HG03064 (cell line): ENCODE measurements around the gene FSTL3.
"Not testable (repeated sequence)": the region's sequence is repeated elsewhere in the genome, so short reads cannot be mapped to it uniquely, and the experiment has no call there.

Experiments used
- ATAC-seq: cut with Tn5 transposase; IDR thresholded peaks from one replicate; pipeline ENCODE4 v1.9.1; 2021; ENCODE audit warnings: low read depth; ENCODE audit not compliant: unreplicated experiment

Gene FSTL3

DNA sequence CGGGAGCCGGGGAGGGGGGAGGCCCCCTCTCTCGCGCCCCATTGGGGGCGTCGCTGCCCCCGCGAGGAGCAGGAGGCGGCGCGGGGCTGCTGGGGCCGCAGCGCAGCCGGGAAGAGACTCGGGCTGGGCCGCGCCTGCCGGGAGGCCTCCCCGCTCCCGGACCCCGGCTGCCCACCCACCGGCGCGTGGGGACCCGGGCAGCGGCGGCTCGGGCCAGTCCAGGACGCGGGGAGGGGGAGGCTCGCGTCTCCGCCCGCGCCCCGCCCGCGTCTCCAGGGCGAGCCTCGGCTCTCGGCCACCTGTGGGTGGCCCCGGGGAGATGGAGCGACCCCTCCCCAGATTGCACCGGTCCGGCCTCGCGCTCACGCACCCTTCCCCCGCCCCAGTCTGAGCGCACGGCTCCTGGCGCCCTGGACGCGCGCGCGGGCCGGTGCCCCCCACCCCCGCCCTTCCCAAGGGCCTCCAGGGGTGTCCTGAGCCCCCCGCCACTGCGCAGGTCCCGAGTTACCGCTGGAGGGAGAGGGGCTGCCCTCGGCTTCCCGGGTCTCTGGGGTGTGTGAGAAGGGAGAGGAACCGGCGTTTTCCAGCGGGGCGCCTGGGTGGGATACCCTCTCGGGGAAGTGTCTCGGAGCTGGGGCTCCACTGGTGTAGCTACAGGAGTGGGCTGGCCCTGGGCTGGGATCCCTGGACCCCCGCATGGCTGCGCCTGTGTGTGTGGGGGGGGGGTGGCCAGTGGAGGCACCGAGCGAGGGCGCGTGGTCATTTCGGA, 33.2 kb downstream of the FSTL3 start:
- no peak for ATAC-seq

DNA sequence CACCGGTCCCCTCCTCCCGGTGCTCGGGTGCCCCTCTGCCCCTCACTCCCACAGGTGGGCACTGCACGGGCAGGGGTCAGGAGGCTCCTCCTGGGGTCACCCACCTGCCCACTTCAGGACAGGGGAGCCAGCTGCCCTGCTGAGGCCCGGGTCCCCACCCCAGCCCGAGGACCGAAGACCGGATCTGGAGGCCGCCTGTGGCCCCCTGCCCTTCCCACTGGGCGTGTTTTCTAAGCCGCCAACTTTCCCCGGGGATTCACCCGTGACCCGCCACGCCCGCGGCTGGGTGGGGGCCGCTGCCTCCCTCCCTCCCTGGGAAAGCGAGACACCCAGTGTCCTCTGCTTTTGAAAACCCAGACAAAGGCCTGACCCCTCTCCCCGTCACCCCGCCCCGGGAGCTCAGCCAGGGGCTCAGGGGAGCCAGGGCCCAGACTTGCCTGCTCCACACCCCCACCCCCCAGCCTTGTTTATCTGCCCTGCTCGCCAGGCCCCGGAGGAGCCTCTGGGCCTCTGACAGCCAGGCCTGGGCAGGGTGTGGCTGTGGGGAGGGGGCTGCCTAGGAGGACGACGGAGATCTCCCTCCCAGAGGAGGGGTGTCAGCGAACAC, 33.9 kb downstream of the FSTL3 start:
- ATAC-seq, result no peak

DNA sequence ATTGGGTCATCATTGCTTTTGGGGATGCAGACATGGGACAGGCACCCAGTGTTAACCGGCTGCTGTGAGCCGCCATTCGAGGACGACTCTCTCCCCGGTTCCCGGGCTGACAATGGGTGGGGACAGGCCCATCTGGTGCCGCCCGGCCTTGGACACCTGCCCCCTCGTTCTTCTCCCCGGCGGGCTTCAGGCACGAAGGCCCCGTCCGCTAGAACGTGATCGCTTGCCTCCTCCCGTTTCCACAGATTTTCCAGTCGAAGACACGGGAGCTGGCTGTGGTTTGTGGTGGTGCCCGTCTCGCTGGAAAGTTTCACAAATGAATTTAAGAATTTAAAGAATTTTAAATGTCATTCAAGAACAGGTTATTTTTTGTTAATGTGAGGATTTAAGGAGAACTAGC, 34.6 kb downstream of the FSTL3 start:
- ATAC-seq, result no peak

DNA sequence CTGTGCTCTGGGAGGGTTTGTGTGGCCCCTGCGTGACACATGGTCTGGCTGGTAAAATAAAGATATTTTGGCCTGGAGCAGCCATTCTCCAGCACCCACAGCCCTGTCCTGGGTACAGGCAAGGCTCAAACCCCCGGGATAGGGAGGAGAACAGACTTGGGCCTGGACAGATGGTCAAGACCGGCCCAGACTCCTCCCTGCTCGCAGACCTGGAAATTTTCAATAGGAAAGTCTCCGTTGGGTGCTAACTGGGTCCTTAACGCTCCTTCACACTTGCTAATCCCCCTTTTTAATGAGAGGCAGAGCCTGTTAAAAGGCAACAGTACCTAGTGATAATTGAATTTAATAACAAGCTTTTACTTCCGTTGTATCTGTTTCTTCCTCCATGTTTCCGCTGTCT, 35.1 kb downstream of the FSTL3 start:
- no peak for ATAC-seq

DNA sequence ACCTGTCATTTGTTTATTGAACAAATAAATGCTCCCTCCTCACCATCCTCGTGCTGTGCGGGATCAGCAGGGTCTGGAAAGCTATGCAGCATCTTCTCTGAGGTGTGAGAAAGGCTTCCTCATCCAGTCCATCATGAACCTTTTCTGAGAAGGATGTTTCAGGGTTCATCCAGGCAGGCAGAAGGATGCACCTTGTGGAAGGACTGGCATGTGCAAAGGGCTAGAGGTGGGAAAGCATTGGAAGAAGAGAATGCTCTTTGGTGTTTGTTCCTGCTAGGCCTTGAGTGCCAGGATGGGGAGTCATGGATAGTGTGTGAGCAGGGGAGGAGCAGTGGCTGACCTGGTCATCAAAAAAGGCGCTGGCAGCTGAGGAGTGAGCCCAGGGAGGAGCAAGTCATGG, 39.2 kb downstream of the FSTL3 start:
- ATAC-seq, result no peak

DNA sequence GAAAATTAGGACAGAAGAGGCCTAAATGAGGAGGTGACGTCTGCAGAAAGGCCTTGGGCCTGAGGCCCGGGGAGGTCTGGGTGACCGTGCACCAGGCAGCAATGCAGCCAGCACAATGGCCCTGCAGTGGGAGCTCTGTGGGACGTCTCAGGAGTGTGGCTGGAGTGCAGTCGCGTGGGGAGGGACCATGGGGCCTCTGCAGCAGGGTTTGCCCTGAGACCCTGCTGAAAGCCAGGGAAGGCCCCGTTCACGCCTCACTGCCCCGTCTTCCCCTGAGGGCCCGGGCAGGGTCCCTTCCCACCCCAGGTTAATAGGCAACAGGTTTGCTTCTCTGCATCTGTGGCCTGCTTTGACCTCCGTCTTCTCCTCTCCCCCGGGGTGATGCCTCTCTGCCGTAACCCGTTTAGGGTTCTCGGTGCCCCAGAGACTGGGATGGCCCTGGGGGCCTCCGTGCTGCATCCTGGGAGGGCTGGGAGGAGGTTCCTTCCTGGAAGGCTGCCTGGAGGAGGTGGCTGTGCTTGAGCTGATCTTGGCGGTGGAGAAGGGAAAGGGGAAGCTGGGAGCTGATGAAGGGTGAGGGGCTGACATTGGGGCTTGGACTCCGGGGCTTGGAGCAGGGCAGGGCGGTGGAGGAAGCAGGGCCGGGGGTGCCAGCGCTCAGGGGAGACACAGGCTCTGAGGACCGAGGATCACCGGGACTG, 42.2 kb downstream of the FSTL3 start:
- no peak for ATAC-seq

DNA sequence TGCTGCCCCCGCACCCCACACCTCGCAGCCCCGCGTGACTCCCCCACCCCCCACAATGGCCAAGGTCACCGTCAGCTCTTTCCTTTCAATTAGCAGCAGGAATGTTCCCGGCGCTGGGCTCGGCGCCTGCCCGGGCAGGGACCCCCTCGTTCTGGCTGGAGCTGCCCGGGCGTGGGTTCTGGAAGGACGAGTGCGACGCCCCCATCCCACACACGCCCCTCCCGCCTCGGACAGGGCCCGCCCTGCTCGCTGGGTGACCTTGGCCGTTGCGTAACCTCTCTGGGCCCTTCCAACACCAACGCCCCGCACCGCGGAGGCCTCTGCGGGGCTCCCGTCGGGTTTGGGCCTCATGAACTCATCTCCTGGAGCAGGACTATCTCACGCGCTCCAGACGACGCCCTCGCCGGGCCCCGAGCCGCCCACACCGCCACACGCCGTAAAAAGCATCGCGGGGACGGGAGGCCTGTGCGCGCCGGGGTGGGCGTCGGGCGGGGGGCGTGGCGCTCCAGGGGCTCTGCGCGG, 42.9 kb downstream of the FSTL3 start:
- ATAC-seq, result no peak

DNA sequence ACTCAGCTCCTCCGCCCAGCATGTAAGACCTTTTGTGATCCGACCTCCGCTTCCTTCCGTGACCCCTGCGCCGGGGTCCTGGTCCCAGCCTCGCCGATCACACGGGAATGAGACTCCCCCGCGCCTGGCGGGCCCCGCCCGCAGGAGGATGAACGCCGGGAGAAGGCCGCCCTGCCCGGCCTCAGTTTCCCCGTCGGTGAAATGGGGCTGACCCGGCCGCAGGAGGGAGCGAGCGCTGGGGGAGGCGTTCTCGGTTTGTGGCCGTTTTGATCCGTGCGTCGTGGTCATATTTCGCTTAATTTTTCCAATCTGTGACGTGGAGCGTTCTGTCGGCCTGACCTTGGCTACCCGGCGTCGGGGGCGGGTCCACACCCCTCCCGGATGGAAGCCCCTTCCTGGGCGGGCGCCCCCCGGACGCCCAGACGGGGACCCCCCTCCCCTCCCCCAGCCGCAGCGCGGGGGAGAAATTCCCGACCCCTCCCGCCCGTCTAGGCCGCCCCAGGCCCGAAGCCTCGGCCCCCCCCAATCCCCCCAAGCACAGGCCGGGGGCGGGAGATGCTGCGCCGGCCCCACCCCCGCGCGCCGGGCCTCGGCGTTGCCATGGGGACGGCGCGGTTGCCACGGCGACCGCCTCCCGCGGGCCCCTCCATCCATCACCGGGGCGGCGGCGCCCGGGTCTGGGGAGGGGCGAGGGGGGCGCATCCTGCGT, 43.6 kb downstream of the FSTL3 start:
- ATAC-seq, result no peak

DNA sequence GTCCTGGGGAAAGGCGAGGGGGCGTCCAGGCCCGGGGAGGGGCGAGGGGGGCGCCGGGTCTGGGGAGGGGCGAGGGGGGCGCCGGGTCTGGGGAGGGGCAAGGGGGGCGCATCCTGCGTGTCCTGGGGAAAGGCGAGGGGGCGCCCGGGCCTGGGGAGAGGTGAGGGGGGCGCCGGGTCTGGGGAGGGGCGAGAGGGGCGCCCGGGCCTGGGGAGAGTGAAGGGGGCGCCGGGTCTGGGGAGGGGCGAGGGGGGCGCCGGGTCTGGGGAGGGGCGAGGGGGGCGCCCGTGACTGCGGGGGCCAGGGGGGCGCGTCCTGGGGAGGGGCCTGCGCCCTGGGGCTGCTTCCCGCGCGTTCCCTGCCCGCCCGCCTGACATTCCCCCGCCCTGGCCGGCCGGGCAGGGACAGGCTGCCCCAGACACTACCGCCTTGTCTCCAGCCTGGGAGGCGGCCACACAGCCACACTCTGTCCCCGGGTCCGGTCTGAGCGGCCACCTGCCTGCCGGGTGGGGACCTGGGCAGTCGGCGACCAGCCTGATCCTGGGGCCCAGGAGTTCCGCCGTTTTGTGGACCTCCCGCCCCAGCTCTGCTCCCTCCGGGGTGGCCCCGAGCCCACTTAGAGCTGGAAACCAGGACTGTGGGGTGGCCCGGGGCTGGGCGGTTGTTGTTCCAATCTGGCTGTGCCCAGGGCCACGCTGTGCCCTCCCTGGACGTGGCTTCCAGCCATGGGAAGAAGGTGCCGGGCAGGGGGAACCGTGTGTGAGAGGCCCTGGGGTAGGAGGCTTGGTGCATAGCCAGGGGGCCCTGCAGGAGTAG, 44.4 kb downstream of the FSTL3 start:
- no peak for ATAC-seq

DNA sequence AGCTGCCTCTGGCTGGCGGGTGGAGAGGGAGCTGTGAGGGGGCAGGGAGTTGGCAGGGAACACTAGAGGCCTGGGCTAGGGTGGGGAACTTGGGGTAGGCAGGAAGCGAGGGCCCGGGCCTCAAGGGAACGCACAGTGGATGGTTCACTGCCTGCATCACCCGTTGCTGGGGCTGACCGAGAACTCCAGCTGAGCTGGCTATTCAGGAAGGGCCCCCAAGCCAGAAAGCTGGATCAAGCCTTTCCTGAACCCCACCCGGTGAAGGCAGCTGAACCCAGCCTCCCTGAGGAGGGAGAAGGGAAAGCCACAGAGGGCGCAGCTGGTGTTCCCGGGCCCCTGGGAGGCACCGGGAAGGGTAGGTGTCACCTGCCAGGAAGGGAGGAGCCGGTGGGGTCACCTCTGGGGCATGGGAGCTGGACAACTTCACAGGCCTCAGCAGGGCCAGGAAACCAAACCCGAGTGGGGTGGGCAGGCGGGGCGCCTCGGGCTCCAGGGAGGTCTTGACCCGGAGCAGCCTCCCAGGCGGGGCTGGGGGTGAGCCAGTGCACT, 46.4 kb downstream of the FSTL3 start:
- no peak for ATAC-seq

DNA sequence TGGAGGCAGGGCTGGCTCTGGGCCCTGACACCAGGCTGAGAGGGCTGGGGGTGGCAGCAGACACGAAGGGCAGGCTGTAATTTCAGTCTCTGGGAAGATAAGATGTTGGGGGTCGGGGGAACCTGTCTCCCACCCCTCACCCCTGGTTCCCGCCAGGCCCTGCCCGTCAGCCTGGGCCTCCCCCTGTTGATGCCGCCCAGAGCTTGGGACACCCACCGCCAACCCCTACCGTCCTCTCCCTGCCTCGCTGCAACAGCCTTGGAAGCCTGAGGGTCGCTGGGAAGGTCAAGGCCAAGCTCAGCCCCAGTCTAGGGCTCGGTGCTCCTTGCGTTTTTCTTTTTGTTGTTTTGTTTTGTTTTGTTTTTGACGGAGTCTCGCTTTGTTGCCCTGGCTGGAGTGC, 47.1 kb downstream of the FSTL3 start:
- ATAC-seq, result no peak

DNA sequence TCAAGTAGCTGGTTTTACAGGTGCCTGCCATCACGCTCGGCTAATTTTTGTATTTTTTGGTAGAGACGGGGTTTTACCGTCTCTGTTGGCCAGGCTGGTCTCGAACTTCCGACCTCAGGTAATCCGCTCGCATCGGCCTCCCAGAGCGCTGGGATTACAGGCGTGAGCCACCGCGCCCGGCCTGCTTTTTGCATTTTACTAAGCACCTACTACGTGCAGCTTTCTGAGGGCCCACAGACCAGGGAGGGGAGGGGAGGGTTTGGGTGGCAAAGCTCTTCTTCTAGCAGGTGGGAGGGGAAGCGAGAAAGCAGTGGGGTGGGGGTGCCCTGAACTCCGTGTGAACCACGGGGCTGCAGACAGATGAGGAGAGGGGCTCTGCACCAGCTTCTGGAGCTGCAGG, 47.5 kb downstream of the FSTL3 start:
- ATAC-seq, result no peak

DNA sequence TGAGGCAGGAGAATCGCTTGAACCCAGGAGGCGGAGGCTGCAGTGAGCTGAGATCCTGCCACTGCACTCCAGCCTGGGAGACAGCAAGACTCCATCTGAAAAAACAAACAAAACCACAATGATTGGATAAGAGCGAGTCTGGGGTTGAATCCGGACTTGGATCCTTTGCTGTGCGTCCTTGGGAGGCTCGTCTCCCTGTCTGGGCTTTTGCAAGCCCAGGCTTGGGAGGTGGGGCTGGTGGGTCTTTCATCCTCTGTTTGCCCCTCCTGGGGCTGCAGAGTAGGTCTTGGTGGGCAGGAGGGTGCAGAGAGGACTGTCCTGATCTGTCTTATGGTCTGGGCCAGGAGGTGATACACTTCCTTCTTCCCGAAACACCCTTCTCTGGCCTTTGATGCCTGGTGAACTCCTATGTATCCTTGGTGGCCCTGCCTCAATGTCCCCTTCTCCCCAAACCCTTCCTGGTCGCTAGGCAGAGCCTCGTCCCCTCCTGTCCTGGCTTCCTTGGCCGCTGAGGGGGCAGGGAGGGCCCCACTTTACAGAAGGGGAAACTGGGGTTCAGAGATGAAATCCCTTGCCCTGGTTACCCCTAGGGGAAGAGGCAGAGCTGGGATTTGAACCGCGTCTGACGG, 49.4 kb downstream of the FSTL3 start:
- no peak for ATAC-seq

DNA sequence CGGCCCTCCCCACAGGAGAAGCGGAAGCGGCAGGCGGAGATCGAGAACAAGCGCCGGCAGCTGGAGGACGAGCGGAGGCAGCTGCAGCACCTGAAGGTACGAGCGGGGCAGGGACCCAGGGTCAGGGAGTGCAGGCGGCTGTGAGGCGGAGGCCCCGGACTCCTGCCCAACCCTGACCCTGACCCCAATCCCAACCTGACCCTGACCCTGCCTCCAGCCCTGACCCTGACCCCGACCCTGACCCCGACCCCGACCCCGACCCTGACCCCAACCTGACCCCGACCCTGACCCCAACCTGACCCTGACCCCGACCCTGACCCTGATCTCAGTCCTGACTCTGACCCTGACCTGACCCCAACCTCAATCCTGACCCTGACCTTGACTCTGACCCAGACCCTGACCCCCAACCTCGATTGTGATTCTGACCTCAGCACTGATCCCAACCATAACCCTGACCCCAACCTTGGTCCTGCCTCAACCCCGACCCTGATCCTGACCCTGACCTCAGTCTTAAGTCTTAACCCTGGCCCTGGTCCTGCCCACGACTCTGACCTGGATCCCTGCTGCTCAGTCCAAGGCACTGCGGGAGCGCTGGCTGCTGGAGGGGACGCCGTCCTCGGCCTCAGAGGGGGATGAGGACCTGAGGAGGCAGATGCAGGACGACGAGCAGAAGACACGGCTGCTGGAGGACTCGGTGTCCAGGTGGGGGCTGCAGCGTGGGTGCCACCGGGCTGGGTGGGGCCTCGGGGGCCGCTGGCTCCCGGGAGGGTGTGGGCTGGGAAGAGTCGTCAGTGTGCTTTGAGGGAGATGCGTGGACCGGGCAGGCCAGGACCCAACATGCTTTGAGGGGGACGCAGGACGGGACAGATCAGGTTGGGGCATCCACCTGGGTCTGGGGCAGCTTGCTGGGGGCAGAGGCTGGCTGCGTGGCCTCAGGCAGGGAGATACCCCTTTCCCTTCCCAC, 51.1 kb downstream of the FSTL3 start:
- no peak for ATAC-seq

DNA sequence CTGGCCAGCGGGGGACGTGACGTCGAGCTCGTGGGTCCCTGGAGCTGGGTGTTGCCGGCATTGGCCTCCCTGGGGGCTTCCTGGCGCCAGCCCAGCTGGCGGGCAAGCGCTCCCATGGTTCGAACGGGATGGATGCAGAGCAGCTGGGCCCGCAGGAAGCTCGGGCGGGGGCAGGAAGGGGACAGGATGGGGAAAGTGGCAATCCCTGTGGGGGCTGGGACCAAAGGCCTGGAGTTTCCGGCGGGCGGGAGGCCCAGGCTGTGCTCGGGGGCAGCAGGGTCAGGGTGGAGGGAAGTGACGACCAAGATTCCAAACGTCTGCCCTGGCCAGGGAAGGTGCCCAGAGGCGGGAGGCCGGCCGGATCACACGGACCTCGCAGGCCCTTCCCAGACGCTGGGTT, 51.8 kb downstream of the FSTL3 start:
- ATAC-seq, result no peak

DNA sequence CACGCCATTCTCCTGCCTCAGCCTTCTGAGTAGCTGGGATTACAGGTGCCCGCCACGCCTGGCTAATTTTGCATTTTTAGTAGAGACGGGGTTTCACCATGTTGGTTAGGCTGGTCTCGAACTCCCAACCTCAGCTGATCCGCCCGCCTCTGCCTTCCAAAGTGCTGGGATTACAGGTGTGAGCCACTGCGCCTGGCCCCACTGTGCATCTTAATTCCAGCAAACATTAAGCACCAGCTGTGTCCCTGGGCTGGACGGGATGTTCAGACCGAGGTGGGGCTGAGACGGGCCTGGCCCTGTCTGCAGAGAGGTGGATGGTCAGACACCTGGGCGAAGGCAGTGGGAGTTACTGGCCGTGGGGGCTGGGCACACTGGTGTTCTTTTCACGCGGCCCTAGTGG, 53.4 kb downstream of the FSTL3 start:
- not testable (repeated sequence) for ATAC-seq

DNA sequence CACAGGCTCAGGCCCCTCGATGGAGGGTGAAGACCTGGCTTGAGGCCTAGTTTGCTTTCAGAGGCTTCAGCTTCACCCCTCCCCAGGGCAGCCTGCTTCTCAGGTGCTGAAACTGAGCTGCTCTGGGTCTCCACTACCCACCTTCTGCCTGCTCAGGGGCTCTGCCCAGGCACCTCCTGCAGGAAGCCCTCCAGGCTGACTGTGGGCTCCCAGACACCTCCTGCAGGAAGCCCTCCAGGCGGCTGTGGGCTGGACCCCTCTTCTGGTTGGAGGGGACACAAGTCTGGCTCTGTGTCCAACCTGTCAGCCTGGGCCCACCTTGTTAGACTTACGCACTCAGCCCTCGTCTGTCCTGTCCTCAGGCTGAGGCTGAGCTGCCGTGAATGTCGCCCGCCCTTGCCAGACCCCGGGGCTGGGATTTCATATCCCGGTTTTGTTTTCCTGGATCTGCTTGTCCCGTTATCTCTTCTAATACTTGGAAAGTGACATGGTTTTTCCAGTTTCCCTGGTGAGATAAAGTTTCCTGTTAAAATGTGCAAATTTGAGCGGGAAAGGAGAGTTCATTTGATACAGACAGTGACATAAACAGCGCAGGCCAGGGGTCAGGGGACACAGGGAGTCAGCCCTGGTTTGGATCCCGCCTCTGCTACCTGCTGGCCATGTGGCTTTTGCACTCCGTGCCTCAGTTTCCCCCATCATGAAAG, 53.9 kb downstream of the FSTL3 start:
- ATAC-seq, result no peak

DNA sequence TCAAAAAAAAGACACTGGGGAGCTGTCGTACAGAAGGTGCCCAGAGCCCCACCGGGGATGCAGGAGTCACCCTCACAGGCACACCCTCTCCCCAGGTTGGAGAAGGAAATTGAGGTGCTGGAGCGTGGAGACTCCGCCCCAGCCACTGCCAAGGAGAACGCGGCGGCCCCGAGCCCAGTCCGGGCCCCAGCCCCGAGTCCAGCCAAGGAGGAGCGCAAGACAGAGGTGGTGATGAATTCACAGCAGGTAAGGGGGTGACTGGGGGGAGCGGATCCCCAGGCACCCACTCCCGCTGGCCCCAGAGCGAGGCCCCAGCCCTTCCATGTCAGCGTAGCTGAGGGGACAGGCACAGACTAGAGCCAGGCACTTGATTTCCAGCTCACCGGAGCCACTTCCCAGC, 54.8 kb downstream of the FSTL3 start:
- no peak for ATAC-seq
